PC-9 (cell line): Measurements from ENCODE around the gene TPP1. TPM values are rescaled to one million over a fixed set of nuclear protein-coding genes. Genes with fewer than 3 reads are reported as not detected.

Source experiments
- BruUV-seq: library from RNA; stranded (reverse); fragments of 400-500 nt; replicated peaks from 2 replicates; lab custom pipeline; 2021; lab: Mats Ljungman, UMichigan
- CTCF ChIA-PET: fragments of 300-600 bp; sonication (Branson Sonifier 250); formaldehyde crosslinking; loops from one replicate; lab custom pipeline; 2022; ENCODE audit warnings: antibody characterized with exemption; lab: Charles Lee
- POLR2A ChIA-PET: fragments of 300-600 bp; sonication (Branson Sonifier 250); formaldehyde crosslinking; loops from one replicate; lab custom pipeline; 2022; ENCODE audit warnings: antibody characterized with exemption; ENCODE audit not compliant: unreplicated experiment; lab: Charles Lee
- DNase-seq, 2 experiments: peaks; one replicate each; pipeline versions ENCODE4 v3.0.0 to v3.0.0-alpha.2; 2015 to 2022; ENCODE audit warnings: mixed read lengths in 1 of 2
- H2AFZ ChIP-seq: fragments of 200-600 bp; sonication (generic); 2 replicates; pipeline ENCODE4 v1.8.1; 2017; ENCODE audit warnings: antibody characterized with exemption
- H3F3A ChIP-seq: fragments of 200-600 bp; sonication (generic); 2 replicates; pipeline ENCODE4 v1.8.1; 2017; ENCODE audit warnings: antibody characterized with exemption, mild to moderate bottlenecking, low read depth; ENCODE audit not compliant: insufficient read depth
- H3K27ac ChIP-seq: fragments of 200-600 bp; sonication (generic); 2 replicates; pipeline ENCODE4 v1.6.1; 2016; ENCODE audit warnings: mixed run types
- H3K27me3 ChIP-seq: fragments of 200-600 bp; sonication (generic); 2 replicates; pipeline ENCODE4 v1.6.1; 2016; ENCODE audit warnings: low read depth, mixed run types; ENCODE audit not compliant: insufficient read depth
- H3K36me3 ChIP-seq: fragments of 200-600 bp; sonication (generic); 2 replicates; pipeline ENCODE4 v1.6.1; 2016; ENCODE audit warnings: low read depth, mixed run types
- H3K4me1 ChIP-seq: fragments of 200-600 bp; sonication (generic); replicated peaks from 2 replicates; pipeline ENCODE4 v1.6.1; 2016; ENCODE audit warnings: mixed run types; ENCODE audit not compliant: insufficient read depth
- H3K4me2 ChIP-seq: fragments of 200-600 bp; sonication (generic); 2 replicates; pipeline ENCODE4 v1.6.1; 2017; ENCODE audit warnings: mixed run types
- H3K4me3 ChIP-seq: fragments of 200-600 bp; sonication (generic); 2 replicates; pipeline ENCODE4 v1.6.1; 2016; ENCODE audit warnings: mixed run types
- H3K79me2 ChIP-seq: fragments of 200-600 bp; sonication (generic); 2 replicates; pipeline ENCODE4 v1.6.1; 2017; ENCODE audit warnings: low read depth, mixed run types
- H3K9me2 ChIP-seq: fragments of 200-600 bp; sonication (generic); 2 replicates; pipeline ENCODE4 v1.8.1; 2017; ENCODE audit warnings: mild to moderate bottlenecking; ENCODE audit not compliant: insufficient read depth
- H3K9me3 ChIP-seq: fragments of 200-600 bp; sonication (generic); 2 replicates; pipeline ENCODE4 v1.8.1; 2016; ENCODE audit warnings: low read depth; ENCODE audit not compliant: insufficient read depth
- H4K20me1 ChIP-seq: fragments of 200-600 bp; sonication (generic); 2 replicates; pipeline ENCODE4 v1.8.1; 2017; ENCODE audit not compliant: insufficient read depth
- CTCF ChIP-seq: fragments of 200-600 bp; sonication (generic); conservative IDR thresholded peaks from 2 replicates; pipeline ENCODE4 v1.6.1; 2017; ENCODE audit warnings: mixed run types, antibody characterized with exemption, mild to moderate bottlenecking, moderate library complexity
- EZH2 ChIP-seq: fragments of 200-600 bp; sonication (generic); IDR thresholded peaks from 2 replicates; pipeline ENCODE4 v1.8.0; 2017; ENCODE audit warnings: antibody characterized with exemption, low read depth
- intact Hi-C: fragments of 100-400 bp; cut with micrococcal nuclease; formaldehyde crosslinking; loops from one replicate; pipeline ENCODE4 v1.10.0; 2022; ENCODE audit not compliant: unreplicated experiment
- total RNA-seq: library from RNA; stranded (reverse); gene quantifications from 2 replicates; pipeline ENCODE4 v1.2.3, GENCODE V29; 2021

Gene TPP1
- total RNA-seq, 1 experiment from 2014 or later = 31.4 TPM

- H3K4me2 ChIP-seq = no peak overlapping the region
- ChIA-PET POLR2A (no interaction called here), CTCF (no interaction called here)
- TF ChIP-seq EZH2 (no peak), CTCF (no peak)
- no peaks in the 10 kb centered on the region for H3K9me3 ChIP-seq
- no peaks in the 10 kb centered on the region for H3K4me1 ChIP-seq
- H3K36me3 ChIP-seq = no peaks in the 10 kb centered on the region
- H2AFZ ChIP-seq = no peak overlapping the region
- H3F3A ChIP-seq = no peaks in the 10 kb centered on the region
- H4K20me1 ChIP-seq = no peaks in the 10 kb centered on the region
- no peak overlapping the region for H3K4me3 ChIP-seq
- no peaks in the 10 kb centered on the region for H3K27me3 ChIP-seq
- BruUV-seq = no TSS peak
- H3K9me2 ChIP-seq = no peaks in the 10 kb centered on the region
- intact Hi-C loops = no loop called here
- H3K79me2 ChIP-seq = no peaks in the 10 kb centered on the region
- H3K27ac ChIP-seq = no peak overlapping the region
- DNase-seq = no peak
Measured at GRCh38 chr11:6656936-6657335, 37.7 kb upstream of the TPP1 start.

GRCh38 chr11:6656584-6656915, 37.3 kb upstream of the TPP1 start:
- no peak for DNase-seq
- Histone ChIP-seq H3K27ac (no peak overlapping the region), H3K9me3 (no peaks in the 10 kb centered on the region), H3K79me2 (no peaks in the 10 kb centered on the region), H4K20me1 (no peaks in the 10 kb centered on the region), H3K36me3 (no peaks in the 10 kb centered on the region), H3K9me2 (no peaks in the 10 kb centered on the region), H2AFZ (no peak overlapping the region), H3K4me2 (no peak overlapping the region), H3F3A (no peaks in the 10 kb centered on the region), H3K4me3 (no peak overlapping the region), H3K27me3 (no peaks in the 10 kb centered on the region), H3K4me1 (no peaks in the 10 kb centered on the region)
- ChIA-PET CTCF (no interaction called here), POLR2A (no interaction called here)
- TF ChIP-seq EZH2 (no peak), CTCF (no peak)
- intact Hi-C loops = no loop called here
- BruUV-seq = no TSS peak

- no peak for TF ChIP-seq EZH2
- TF ChIP-seq CTCF = no peak
- CTCF ChIA-PET = no interaction called here
- intact Hi-C loops = no loop called here
- no peaks in the 10 kb centered on the region for H3K9me2 ChIP-seq
- DNase-seq = no peak
- no peak within 1 kb of the TSS for H3K4me2 ChIP-seq
- no peaks in the 10 kb centered on the region for H3K36me3 ChIP-seq
- BruUV-seq = no TSS peak
- no peaks in the 10 kb centered on the region for H3K79me2 ChIP-seq
- no peaks in the 10 kb centered on the region for H3K9me3 ChIP-seq
- no peak within 1 kb of the TSS for H3K4me3 ChIP-seq
- no peaks in the 10 kb centered on the region for H3K27me3 ChIP-seq
- no peaks in the 10 kb centered on the region for H4K20me1 ChIP-seq
- H2AFZ ChIP-seq = no peak within 1 kb of the TSS
- H3F3A ChIP-seq = no peaks in the 10 kb centered on the region
- H3K4me1 ChIP-seq = no peaks in the 10 kb centered on the region
- no peak within 1 kb of the TSS for H3K27ac ChIP-seq
- POLR2A ChIA-PET = no interaction called here
Measured at GRCh38 chr11:6655790-6656583, 36.8 kb upstream of the TPP1 start, which contains the start of gene DCHS1. Gene DCHS1, minus strand, starts transcription at chr11:6655809. Its CDS starts 14,196 bp downstream, at chr11:6641613.
